ENCODE measurements around the gene EIF4EBP3.

EIF4EBP3 gene

GRCh38 chr5:140568443-140569063 is 21.1 kb downstream of the EIF4EBP3 start:
- DNase-seq (ENCODE audit: low spot score), result no peak
- TF ChIP-seq, protein P1, sequence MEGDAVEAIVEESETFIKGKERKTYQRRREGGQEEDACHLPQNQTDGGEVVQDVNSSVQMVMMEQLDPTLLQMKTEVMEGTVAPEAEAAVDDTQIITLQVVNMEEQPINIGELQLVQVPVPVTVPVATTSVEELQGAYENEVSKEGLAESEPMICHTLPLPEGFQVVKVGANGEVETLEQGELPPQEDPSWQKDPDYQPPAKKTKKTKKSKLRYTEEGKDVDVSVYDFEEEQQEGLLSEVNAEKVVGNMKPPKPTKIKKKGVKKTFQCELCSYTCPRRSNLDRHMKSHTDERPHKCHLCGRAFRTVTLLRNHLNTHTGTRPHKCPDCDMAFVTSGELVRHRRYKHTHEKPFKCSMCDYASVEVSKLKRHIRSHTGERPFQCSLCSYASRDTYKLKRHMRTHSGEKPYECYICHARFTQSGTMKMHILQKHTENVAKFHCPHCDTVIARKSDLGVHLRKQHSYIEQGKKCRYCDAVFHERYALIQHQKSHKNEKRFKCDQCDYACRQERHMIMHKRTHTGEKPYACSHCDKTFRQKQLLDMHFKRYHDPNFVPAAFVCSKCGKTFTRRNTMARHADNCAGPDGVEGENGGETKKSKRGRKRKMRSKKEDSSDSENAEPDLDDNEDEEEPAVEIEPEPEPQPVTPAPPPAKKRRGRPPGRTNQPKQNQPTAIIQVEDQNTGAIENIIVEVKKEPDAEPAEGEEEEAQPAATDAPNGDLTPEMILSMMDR (IDR thresholded peaks at IDR 0.05; ENCODE audit: extremely low read depth, missing control alignments), result no peak

GRCh38 chr5:140569197-140569596 is 21.7 kb downstream of the EIF4EBP3 start:
- TF ChIP-seq, protein P1 (IDR thresholded peaks at IDR 0.05; ENCODE audit: extremely low read depth, missing control alignments), result no peak
- peak; percentile 45 for DNase-seq (ENCODE audit: low spot score)

DNA sequence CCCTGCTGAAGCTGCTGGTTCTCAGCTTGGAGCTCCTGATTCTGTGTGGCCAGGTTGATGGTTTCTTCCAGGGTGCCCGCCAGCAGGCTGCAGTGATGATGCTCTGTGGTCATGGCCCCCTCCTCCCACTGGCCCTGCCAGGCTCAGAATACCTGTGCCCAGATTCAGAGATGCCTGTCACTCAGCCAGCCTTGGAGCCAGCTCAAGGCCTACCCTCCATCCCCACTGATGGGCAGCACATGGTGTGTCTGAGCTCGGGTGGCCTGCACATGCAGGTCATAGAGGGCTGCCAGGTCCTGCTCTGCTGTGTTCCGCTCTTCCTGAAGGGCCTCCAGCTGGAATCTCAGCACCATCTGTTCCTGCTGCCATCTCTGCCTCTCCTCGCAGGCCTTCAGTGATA is 22.6 kb downstream of the EIF4EBP3 start:
- no peak for DNase-seq (ENCODE audit: low spot score)
- TF ChIP-seq, protein P1 (IDR thresholded peaks at IDR 0.05; ENCODE audit: extremely low read depth, missing control alignments), result no peak

DNA sequence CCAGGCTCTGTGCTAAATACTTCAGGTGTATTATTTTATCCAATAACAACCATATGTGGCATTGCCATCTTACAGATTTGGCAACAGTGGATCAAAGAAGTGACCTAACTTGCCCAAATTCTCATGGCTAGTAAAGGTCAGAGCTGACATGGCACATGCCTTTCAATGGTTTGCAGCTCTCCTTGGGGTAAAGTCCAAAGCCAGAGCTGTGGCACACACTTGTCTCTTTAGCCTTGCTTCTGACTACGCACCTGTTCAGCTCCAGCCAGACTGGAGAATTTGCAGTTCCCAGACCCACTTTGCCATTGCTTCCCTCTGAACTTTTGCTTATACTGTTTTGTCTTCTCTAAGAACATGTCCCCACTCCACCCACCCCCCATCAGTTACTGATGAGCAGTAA is 23.0 kb downstream of the EIF4EBP3 start:
- TF ChIP-seq, protein P1 (IDR thresholded peaks at IDR 0.05; ENCODE audit: extremely low read depth, missing control alignments), result no peak
- DNase-seq (ENCODE audit: low spot score), result no peak

DNA sequence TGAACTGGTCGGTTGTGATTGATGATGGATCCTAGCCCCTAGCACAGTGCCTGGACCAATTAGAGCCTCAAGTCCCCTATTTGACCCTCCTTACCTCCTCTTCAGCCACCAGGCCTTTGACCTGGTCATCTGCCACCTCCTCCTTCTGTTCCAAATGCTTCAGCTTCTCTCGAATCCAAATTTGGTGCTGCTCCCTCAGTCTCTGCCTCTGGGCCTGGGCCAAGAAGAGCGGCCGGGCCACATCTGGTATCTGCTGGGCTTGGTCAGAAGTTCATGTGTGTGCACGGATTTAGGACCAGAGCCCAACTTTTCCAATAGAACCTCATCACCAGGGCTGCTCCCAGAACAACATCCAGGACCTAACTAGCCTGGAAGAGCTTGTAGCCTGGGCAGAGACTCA is 23.6 kb downstream of the EIF4EBP3 start:
- TF ChIP-seq, protein P1 (IDR thresholded peaks at IDR 0.05; ENCODE audit: extremely low read depth, missing control alignments), result no peak
- DNase-seq (ENCODE audit: low spot score), result no peak

DNA sequence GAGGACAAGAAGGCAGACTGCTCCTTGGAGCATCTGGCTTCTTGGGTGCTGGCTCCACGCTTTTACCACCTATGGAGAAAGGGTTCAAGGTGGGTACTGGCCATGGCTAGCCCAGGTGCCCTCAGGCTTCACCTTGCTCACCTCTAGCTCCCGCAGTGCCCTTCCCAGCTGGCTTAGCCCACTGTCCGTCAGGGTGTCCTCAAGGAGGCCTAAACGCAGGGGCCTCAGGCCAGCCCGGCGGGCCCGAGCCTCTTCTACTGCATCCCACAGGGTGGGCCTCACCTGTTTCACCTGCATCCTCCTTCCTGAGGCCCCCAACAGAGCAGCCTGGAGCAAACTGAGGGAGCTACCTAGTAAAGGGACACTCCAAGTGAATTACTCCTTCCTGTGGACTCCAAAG is 26.2 kb downstream of the EIF4EBP3 start:
- DNase-seq (ENCODE audit: low spot score), result no peak
- TF ChIP-seq, protein P1 (IDR thresholded peaks at IDR 0.05; ENCODE audit: extremely low read depth, missing control alignments), result no peak

GRCh38 chr5:140574165-140574564 is 26.7 kb downstream of the EIF4EBP3 start:
- DNase-seq (ENCODE audit: low spot score), result no peak
- TF ChIP-seq, protein P1 (IDR thresholded peaks at IDR 0.05; ENCODE audit: extremely low read depth, missing control alignments), result no peak
